ENCODE results near the gene MRPL43. TPM values are rescaled to one million over a fixed set of nuclear protein-coding genes. Genes with fewer than 3 reads are reported as not detected.

Gene MRPL43
- total and polyA plus RNA-seq, 9 of the 15 experiments (the other 6 are each of a cell fraction or from before 2014, with no cell fraction given) = 15.1 to 63.7 (median 37.2) TPM

DNA sequence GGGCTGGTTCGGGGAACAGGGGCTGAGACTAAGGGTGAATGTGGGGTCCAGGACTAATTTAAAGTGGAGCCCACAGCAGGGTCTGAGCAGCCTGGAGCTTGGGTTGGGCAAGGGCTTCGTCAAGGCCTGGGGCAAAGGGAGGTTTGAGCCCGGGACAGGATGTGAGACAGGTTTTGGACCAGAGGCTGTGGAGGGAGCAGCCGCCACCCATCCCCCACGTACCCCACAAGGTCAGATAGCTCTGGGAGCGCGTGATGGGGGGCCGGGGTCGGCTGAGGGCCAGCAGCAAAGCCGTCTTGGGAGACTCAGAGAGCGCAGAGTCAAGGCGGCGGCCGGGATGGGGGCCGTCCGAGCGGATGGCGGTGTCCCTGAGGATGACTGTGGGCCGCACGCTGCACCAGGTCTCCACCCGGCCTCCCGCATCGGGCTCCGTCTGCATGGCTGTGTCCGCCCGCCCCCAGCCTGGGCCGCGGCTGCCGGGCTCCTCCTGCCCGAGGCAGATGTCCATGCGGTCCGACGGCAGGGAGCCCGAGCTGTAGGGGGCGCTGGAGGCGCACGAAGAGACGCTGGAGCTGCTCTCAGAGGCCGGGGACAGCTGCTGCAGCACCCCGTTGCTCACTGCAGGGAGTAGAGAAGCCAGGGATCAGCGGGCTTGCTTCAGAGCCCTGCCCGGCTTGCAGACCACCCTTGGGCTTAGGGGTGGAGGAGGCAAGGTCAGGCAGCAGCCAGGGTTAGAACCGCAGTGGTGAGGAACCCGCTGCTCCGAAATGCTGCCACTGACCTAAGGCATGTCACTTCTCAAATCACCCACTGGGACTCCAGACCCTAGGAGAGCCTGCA is 31.5 kb upstream of the MRPL43 start (continued):
- TF ChIP-seq, protein P1, sequence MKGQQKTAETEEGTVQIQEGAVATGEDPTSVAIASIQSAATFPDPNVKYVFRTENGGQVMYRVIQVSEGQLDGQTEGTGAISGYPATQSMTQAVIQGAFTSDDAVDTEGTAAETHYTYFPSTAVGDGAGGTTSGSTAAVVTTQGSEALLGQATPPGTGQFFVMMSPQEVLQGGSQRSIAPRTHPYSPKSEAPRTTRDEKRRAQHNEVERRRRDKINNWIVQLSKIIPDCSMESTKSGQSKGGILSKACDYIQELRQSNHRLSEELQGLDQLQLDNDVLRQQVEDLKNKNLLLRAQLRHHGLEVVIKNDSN (CRISPR knock-in tag; IDR thresholded peaks at IDR 0.05) = 0 out of 2 replicates have a peak, but pooled peaks have one; percentile 26
- TF ChIP-seq KLF10 (CRISPR knock-in tag; IDR thresholded peaks at IDR 0.05) (no peak), ZNF77 (CRISPR knock-in tag; IDR thresholded peaks at IDR 0.05) (no peak), GABPA (tag; conservative IDR thresholded peaks at IDR 0.05; ENCODE audit: low read depth) (no peak), ZNF431 (CRISPR knock-in tag; IDR thresholded peaks at IDR 0.05) (peak; percentile 45; the same call in 1 of the 2 replicates), ZNF263 (CRISPR knock-in tag; IDR thresholded peaks at IDR 0.05; ENCODE audit: borderline replicate concordance) (no peak), ZNF79 (CRISPR knock-in tag; IDR thresholded peaks at IDR 0.05; ENCODE audit: low read depth) (no peak), ZNF830 (CRISPR knock-in tag; IDR thresholded peaks at IDR 0.05) (no peak), ZSCAN32 (CRISPR knock-in tag; IDR thresholded peaks at IDR 0.05) (no peak), IRF2 (CRISPR knock-in tag; IDR thresholded peaks at IDR 0.05) (no peak), KDM5B (IDR thresholded peaks at IDR 0.05; ENCODE audit: insufficient replicate concordance, low read depth, low read length) (no peak), KLF6 (CRISPR knock-in tag; IDR thresholded peaks at IDR 0.05; ENCODE audit: borderline replicate concordance) (no peak), RBFOX2 (IDR thresholded peaks at IDR 0.05; ENCODE audit: low read depth, low read length) (no peak; the same call in 1 of the 2 replicates), SRSF7 (optimal IDR thresholded peaks at IDR 0.05; ENCODE audit: low read depth, low read length) (no peak), PCBP2 (IDR thresholded peaks at IDR 0.05; ENCODE audit: low read depth, low read length, poor library complexity, severe bottlenecking) (no peak), FIP1L1 (IDR thresholded peaks at IDR 0.05; ENCODE audit: low read depth, low read length, poor library complexity, severe bottlenecking) (peak; percentile 51), FOS (IDR thresholded peaks at IDR 0.05; ENCODE audit: extremely low read depth, insufficient read length) (no peak), MAFG (tag; conservative IDR thresholded peaks at IDR 0.05) (no peak)
- TF ChIP-seq, protein P2, sequence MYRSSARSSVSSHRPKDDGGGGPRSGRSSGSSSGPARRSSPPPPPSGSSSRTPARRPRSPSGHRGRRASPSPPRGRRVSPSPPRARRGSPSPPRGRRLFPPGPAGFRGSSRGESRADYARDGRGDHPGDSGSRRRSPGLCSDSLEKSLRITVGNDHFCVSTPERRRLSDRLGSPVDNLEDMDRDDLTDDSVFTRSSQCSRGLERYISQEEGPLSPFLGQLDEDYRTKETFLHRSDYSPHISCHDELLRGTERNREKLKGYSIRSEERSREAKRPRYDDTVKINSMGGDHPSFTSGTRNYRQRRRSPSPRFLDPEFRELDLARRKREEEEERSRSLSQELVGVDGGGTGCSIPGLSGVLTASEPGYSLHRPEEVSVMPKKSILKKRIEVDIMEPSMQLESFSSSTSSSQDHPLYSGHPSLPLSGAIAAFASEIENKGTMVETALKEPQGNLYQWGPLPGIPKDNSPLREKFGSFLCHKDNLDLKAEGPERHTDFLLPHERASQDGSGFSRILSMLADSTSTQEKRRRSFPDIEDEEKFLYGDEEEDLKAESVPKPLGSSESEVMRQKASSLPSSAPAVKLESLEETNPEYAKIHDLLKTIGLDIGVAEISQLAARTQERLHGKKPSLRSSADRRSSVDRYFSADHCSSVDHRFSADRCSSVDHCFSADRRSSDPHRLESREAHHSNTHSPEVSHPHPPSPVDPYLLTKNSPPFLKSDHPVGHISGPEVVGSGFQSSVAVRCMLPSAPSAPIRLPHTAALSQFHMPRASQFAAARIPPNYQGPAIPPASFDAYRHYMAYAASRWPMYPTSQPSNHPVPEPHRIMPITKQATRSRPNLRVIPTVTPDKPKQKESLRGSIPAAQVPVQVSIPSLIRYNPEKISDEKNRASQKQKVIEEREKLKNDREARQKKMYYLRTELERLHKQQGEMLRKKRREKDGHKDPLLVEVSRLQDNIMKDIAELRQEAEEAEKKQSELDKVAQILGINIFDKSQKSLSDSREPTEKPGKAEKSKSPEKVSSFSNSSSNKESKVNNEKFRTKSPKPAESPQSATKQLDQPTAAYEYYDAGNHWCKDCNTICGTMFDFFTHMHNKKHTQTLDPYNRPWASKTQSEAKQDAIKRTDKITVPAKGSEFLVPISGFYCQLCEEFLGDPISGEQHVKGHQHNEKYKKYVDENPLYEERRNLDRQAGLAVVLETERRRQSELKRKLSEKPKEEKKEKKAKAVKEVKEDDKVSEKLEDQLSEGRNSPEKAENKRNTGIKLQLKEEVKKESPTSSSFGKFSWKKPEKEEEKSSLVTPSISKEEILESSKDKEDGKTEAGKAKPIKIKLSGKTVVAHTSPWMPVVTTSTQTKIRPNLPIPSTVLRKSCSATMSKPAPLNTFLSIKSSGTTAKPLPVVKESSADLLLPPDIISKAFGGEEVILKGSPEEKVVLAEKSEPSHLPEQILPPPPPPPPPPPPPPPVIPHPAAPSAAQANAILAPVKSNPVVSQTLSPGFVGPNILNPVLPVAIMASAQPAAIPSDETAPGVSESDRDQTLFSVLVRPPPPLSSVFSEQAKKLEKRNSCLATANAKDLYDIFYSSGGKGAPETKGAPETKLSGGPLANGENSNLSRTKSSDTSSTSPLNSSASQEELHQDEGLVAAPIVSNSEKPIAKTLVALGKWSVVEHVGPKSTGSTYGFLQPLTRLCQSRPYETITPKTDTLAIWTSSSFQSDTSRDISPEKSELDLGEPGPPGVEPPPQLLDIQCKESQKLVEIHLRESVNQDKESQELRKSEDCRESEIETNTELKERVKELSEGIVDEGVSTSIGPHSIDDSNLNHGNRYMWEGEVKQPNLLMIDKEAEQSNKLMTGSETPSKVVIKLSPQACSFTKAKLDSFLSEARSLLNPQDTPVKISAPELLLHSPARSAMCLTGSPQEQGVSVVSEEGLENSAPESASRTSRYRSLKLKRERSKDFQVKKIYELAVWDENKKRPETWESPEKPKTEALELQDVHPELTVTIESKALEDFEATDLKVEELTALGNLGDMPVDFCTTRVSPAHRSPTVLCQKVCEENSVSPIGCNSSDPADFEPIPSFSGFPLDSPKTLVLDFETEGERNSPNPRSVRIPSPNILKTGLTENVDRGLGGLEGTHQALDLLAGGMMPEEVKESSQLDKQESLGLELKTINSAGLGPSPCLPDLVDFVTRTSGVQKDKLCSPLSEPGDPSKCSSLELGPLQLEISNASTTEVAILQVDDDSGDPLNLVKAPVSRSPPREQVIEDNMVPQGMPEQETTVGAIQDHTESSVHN (IDR thresholded peaks at IDR 0.05; ENCODE audit: borderline replicate concordance in 1 of 2, low read depth in 1 of 2) = no peak
